ENCODE data around the gene PDE6C.

PDE6C gene

DNA sequence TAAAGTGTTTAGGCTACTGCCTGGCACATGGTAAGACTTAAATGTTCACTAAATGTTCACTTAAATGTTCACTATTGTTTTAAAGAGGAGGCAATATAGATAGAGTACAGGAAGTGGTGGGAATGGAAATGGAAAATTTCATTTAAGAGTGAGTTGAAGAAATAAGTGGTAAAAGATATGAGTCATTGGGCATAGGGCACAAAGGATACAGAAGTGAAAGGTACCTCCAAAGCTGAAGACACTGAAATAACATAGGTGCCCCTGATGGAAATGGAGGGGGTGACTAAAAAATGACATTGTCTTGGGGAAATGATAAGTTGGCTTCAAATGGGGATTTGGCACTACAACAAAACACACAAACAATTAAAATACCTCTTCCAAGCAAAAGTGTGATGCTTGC is 95.3 kb downstream of the PDE6C start:
- no peak for DNase-seq

GRCh38 chr10:93710333-93710909 is 98.1 kb downstream of the PDE6C start:
- no peak for DNase-seq

GRCh38 chr10:93711891-93712290 is 99.6 kb downstream of the PDE6C start:
- DNase-seq: no peak

DNA sequence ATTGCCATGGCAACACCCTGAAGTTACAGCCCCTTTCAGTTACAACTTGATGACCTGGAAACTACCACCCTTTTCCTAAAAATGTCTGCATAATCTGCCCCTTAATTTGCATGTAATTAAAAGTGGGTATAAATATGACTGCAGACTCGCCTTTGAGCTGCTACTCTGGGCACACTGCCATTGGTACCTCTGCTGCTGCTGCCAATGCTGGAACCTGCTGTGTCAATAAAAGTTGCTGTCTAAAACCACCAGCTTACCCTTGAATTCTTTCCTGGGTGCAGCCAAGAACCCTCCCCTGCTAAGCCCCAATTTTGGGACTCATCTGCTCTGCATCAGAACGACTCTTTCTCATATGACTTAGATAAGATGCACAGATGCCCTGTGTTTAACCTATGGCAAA is 100.3 kb downstream of the PDE6C start:
- DNase-seq: no peak

GRCh38 chr10:93715345-93715744 is 103.0 kb downstream of the PDE6C start:
- no peak for DNase-seq
